GM13976 (cell line): ENCODE measurements around the gene SPRED2.

Experiments
- DNase-seq: peaks from one replicate; pipeline ENCODE4 v3.0.0; 2012; ENCODE audit warnings: low spot score
- in situ Hi-C: fragments of 300-500 bp; cut with MboI; formaldehyde crosslinking; loops from one replicate; pipeline ENCODE4 v1.12.0; 2022; ENCODE audit warnings: low sequenced_read_pairs, mixed read lengths, inconsistent platforms; ENCODE audit not compliant: unreplicated experiment
- TF ChIP-seq, protein P1 (sequence below): IDR thresholded peaks from 2 replicates; pipeline ENCODE4 v1.5.1; 2012; ENCODE audit warnings: borderline replicate concordance, mild to moderate bottlenecking; ENCODE audit not compliant: insufficient read depth; ENCODE audit errors: extremely low read depth, missing control alignments, control extremely low read depth

SPRED2 gene

DNA sequence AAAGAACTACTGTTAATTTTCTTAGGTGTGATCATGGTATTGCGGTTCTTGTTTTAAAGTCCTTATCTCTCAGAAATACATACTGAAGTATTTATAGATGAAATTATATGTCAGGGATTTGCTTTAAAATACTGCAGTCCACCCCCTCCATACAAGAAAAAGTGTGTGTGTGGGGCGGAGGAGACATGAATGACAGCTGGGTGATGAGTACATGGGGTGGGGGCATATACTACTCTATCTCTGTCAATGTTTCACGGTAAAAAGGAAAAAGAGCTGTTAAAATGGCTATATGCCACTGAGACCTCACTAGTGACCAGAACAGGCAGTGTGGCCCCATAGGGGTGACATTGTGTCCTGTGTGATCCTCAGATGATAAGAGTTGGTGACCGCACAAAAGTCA is 54.1 kb downstream of the SPRED2 start:
- TF ChIP-seq, protein P1, sequence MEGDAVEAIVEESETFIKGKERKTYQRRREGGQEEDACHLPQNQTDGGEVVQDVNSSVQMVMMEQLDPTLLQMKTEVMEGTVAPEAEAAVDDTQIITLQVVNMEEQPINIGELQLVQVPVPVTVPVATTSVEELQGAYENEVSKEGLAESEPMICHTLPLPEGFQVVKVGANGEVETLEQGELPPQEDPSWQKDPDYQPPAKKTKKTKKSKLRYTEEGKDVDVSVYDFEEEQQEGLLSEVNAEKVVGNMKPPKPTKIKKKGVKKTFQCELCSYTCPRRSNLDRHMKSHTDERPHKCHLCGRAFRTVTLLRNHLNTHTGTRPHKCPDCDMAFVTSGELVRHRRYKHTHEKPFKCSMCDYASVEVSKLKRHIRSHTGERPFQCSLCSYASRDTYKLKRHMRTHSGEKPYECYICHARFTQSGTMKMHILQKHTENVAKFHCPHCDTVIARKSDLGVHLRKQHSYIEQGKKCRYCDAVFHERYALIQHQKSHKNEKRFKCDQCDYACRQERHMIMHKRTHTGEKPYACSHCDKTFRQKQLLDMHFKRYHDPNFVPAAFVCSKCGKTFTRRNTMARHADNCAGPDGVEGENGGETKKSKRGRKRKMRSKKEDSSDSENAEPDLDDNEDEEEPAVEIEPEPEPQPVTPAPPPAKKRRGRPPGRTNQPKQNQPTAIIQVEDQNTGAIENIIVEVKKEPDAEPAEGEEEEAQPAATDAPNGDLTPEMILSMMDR: no peak
- in situ Hi-C loops: no loop called here

DNA sequence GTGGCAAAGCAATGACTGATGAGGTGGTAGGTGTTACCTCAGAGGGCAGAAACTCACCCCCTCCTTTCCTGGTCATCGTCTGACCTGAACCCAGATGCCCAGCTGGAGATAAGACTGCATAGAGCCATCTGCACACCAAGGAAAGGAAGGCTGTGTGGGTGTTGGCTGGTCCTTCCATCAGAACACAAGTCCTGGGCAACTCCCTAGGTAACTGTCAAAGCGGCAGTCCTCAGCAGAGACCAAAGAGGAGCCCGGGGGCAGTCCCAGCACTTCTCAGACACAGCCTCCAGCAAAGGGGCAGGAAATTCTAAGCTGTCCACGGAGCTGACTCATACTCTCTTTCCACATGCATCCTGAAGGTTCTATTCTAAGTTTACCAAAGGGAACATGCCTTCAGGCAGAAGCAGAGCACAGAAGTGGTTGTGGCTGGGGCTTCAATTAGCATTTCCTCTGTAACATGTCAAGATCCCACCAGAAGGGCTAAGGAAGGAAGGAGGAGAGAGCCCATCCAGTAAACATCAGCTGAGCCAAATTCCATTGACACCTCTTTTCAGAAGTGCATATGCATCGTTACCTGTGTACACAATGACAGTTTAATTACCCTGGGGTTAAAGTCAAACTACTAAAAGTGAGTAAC is 54.7 kb downstream of the SPRED2 start:
- TF ChIP-seq, protein P1: no peak
- in situ Hi-C loops: no loop called here
- no peak for DNase-seq

More for the DNA sequence above, 54.1 kb downstream of the SPRED2 start:
- no peak for DNase-seq

DNA sequence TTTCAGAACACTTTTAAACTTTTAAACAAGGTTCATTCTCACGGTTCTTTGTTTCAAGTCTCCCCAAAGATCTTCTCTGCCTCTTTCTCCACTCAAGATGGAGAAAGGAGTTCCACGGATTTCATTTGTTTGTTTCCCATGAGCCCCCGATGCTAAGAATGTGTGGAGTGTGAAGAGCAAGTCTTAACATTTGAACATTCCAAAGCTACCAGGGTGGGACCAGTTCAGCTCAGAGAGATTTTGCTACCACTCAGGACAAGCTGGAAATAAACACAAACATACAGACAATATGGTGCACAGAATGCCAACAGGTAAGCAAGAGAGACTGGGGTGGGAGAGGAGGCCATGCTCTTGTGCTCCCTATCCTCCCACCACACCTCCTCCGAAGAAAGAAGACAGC is 56.7 kb downstream of the SPRED2 start:
- in situ Hi-C loops: no loop called here

DNA sequence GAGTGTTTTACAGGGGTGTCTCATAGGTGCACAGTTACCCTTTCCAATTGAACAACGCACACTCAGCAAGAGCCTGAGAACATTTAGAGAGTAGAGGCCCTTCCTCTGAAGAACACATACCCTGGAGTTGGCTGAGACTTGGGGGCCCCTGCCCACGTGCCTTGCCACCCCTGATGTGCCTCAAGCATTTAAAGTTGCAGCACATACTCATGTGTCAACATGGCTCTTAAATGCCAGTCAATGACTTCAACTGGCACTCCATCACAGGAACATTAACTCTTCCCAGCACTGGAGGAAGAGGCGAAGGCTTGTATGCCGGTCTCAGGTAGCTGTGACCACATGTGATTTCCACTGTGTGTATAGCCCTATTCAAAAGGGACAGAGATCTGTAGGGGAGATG is 57.4 kb downstream of the SPRED2 start:
- DNase-seq: no peak
- TF ChIP-seq, protein P1: no peak
- in situ Hi-C loops: no loop called here

More for the DNA sequence above, 56.7 kb downstream of the SPRED2 start:
- TF ChIP-seq, protein P1: no peak
- DNase-seq: no peak

DNA sequence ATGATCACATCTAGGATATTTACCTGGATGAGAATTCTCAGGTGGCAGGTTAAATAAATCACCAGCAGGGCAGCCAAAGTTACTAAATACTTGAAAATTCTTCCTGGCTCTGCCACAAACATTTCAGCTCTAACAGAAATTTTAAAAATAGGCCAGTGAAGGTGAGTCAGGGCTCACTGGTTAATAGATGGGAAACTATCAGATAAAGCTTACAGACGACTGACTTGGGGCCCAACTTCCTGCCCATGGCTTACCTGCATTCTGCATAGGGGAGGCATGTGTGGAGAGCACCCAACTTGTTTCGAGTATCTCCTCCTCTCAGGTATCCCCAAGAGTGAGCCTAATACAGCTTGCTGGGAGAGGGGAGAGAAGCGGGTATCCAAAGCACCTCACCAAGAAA is 57.8 kb downstream of the SPRED2 start:
- in situ Hi-C loops: no loop called here
- TF ChIP-seq, protein P1: no peak
- DNase-seq: no peak

DNA sequence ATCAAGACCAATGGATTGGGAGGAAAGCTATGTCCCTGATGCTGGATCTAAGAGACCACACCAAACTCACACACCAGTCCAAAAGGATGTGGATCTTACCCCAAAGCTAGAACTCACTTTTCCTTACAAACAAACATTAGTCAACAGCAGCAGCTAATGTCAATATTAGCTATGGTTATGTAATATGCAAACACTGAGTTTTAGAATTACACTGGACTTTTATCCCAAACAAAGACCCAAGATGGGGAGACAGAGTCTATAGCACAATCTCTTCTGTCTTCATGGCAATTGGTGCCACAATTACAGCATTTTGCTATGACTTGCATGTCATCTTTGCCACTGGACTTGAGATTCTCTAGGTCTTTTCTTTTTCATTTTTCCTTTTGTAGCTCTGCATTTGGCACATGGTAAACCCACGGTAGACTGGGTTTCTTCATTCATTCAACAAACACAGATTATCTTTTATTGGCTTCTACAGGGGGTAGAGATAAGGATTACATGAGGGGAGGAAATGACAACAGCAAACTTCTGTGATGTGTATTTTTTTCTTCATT is 59.0 kb downstream of the SPRED2 start:
- DNase-seq: no peak
- in situ Hi-C loops: no loop called here
- TF ChIP-seq, protein P1: no peak

DNA sequence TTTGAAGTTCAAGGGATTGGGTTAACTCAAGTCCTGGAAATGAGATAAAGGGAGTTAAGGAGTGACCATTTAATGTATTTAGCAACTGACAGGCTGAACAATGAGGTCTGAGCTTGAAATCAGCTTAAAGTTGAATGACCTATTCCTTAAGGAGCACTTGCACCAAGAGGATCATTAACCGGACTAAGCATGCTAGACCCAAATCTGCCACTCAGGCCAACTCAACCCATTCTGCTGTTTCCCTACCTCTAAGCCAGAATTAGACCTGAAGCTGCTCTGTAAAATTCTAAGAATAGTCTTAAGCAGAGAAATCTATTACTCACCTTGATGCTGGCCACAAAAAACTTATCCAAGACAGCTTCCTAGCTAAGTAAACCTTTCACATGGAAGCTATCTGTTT is 59.8 kb downstream of the SPRED2 start:
- TF ChIP-seq, protein P1: no peak
- no peak for DNase-seq
- in situ Hi-C loops: no loop called here
